ENCODE measurements around the gene KCNQ1. TPM values are rescaled to one million over a fixed set of nuclear protein-coding genes. Genes with fewer than 3 reads are reported as not detected.

The KCNQ1 gene
- polyA plus RNA-seq, 1 donor (not counting 4 experiments of a cell fraction or from before 2014, with no cell fraction given) = not detected

DNA sequence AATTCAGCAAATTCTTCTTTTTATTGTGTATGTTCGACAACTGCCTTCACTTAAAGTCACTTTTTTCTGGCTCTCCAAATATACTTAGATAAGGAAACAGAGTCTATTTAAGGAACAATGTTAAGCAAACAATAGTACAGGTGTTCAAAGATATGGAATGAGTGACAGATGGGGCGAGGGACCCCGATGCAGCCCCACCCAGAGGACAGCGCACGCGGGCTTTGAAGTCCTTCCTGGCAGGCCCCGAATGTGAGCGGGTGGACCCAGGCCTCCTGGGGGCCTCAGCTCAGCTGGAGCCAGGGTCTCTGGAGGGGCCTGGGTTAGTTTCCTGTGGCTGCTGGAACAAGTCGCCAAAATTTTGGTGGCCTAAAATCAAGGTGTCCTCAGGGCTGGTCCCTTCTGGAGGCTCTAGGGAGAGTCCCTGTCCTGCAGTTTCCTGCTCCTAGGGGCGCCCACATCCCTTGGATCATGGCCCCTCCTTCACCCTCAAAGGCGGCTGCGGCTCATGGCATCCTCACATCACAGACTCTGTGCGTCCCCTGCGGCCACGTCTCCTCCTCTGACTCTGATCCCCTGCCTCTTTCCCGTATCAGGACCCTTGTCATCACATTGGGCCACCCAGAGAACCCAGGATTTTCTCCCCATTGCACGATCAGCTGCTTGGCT, 295.6 kb downstream of the KCNQ1 start:
- no peak for DNase-seq (ENCODE audit: low read depth, low spot score)
- H3K27me3 ChIP-seq (ENCODE audit: control insufficient read depth, extremely low read depth, insufficient read depth, low read length) = no peaks in the 10 kb centered on the region
- TF ChIP-seq EZH2 (IDR thresholded peaks at IDR 0.05; ENCODE audit: low read length) (no peak), CTCF (optimal IDR thresholded peaks at IDR 0.05 in 1 of 3, IDR thresholded peaks at IDR 0.05 in 1 of 3, conservative IDR thresholded peaks at IDR 0.05 in 1 of 3; ENCODE audit: extremely low read depth in 1 of 3, insufficient read depth in 2 of 3, low read length in 3 of 3) (no peak)

GRCh38 chr11:2741006-2741376, 296.2 kb downstream of the KCNQ1 start:
- H3K36me3 ChIP-seq (ENCODE audit: control insufficient read depth in 2 of 2, extremely low read depth in 1 of 2, insufficient read depth in 2 of 2, low read length in 2 of 2) = no peaks in the 10 kb centered on the region
- no peaks in the 10 kb centered on the region for H3K4me1 ChIP-seq (ENCODE audit: control insufficient read depth, extremely low read depth, insufficient read depth, low read length)
- no peaks in the 10 kb centered on the region for H4K20me1 ChIP-seq (ENCODE audit: control insufficient read depth, extremely low read depth, insufficient read depth, low read length)
- dilution Hi-C loops (cut with MboI; ENCODE audit: extremely low pct_ligation_motif_present, low sequenced_read_pairs) = no loop called here
- TF ChIP-seq EZH2 (IDR thresholded peaks at IDR 0.05; ENCODE audit: low read length) (no peak), CTCF (optimal IDR thresholded peaks at IDR 0.05 in 1 of 3, IDR thresholded peaks at IDR 0.05 in 1 of 3, conservative IDR thresholded peaks at IDR 0.05 in 1 of 3; ENCODE audit: extremely low read depth in 1 of 3, insufficient read depth in 2 of 3, low read length in 3 of 3) (no peak)
- FAIRE-seq (no peak), DNase-seq (ENCODE audit: low read depth, low spot score) (no peak)
- H3K27ac ChIP-seq (ENCODE audit: control insufficient read depth, insufficient read depth, low read length) = no peak overlapping the region
- no peak overlapping the region for H3K9ac ChIP-seq (ENCODE audit: control insufficient read depth, extremely low read depth, insufficient read depth, low read length)
- no peaks in the 10 kb centered on the region for H3K27me3 ChIP-seq (ENCODE audit: control insufficient read depth, extremely low read depth, insufficient read depth, low read length)
- no peaks in the 10 kb centered on the region for H3K9me1 ChIP-seq (ENCODE audit: control insufficient read depth, extremely low read depth, insufficient read depth, low read length)
- no peak overlapping the region for H3K4me2 ChIP-seq (ENCODE audit: control insufficient read depth, extremely low read depth, insufficient read depth, low read depth, low read length)
- no peaks in the 10 kb centered on the region for H3K79me2 ChIP-seq (ENCODE audit: control insufficient read depth, insufficient read depth, low read length)
- no peak overlapping the region for H2AFZ ChIP-seq (ENCODE audit: control insufficient read depth, low read length)
- no peak overlapping the region for H3K4me3 ChIP-seq (ENCODE audit: control insufficient read depth in 2 of 3, extremely low read depth in 1 of 3, insufficient read depth in 2 of 3, low read depth in 1 of 3, low read length in 3 of 3)
- H3K9me3 ChIP-seq (ENCODE audit: control insufficient read depth, low read depth, low read length) = no peaks in the 10 kb centered on the region

More for the DNA sequence above, 295.6 kb downstream of the KCNQ1 start:
- Histone ChIP-seq H3K4me2 (ENCODE audit: control insufficient read depth, extremely low read depth, insufficient read depth, low read depth, low read length) (no peak overlapping the region), H3K4me3 (ENCODE audit: control insufficient read depth in 2 of 3, extremely low read depth in 1 of 3, insufficient read depth in 2 of 3, low read depth in 1 of 3, low read length in 3 of 3) (no peak overlapping the region), H3K4me1 (ENCODE audit: control insufficient read depth, extremely low read depth, insufficient read depth, low read length) (no peaks in the 10 kb centered on the region), H3K9me3 (ENCODE audit: control insufficient read depth, low read depth, low read length) (no peaks in the 10 kb centered on the region), H3K9ac (ENCODE audit: control insufficient read depth, extremely low read depth, insufficient read depth, low read length) (no peak overlapping the region), H3K36me3 (ENCODE audit: control insufficient read depth in 2 of 2, extremely low read depth in 1 of 2, insufficient read depth in 2 of 2, low read length in 2 of 2) (no peaks in the 10 kb centered on the region), H2AFZ (ENCODE audit: control insufficient read depth, low read length) (no peak overlapping the region), H3K79me2 (ENCODE audit: control insufficient read depth, insufficient read depth, low read length) (no peaks in the 10 kb centered on the region), H4K20me1 (ENCODE audit: control insufficient read depth, extremely low read depth, insufficient read depth, low read length) (no peaks in the 10 kb centered on the region), H3K27ac (ENCODE audit: control insufficient read depth, insufficient read depth, low read length) (no peak overlapping the region), H3K9me1 (ENCODE audit: control insufficient read depth, extremely low read depth, insufficient read depth, low read length) (no peaks in the 10 kb centered on the region)
- dilution Hi-C loops (cut with MboI; ENCODE audit: extremely low pct_ligation_motif_present, low sequenced_read_pairs) = no loop called here
- FAIRE-seq = no peak

All from keratinocyte (primary cell).